ENCODE data around the gene KIF5A. TPM values are rescaled to one million over a fixed set of nuclear protein-coding genes. Genes with fewer than 3 reads are reported as not detected.
"Not testable (repeated sequence)": the region's sequence is repeated elsewhere in the genome, so short reads cannot be mapped to it uniquely, and the experiment has no call there.

Gene KIF5A
- total RNA-seq, 1 experiment from 2014 or later = 0.40 TPM

- DNase-seq (ENCODE audit: low read depth, low spot score) = no peak
- in situ Hi-C loops (cut with HindIII; ENCODE audit: low pct_unique_long_range_greater_than_20kb, low sequenced_read_pairs) = no loop called here
Measured at GRCh38 chr12:57548013-57548315, 1.9 kb upstream of the KIF5A start.

- in situ Hi-C loops (cut with HindIII; ENCODE audit: low pct_unique_long_range_greater_than_20kb, low sequenced_read_pairs) = no loop called here
- no peak for DNase-seq (ENCODE audit: low read depth, low spot score)
Measured at GRCh38 chr12:57548488-57548887, 1.4 kb upstream of the KIF5A start.

- in situ Hi-C loops (cut with HindIII; ENCODE audit: low pct_unique_long_range_greater_than_20kb, low sequenced_read_pairs) = no loop called here
- no peak for DNase-seq (ENCODE audit: low read depth, low spot score)
Measured at GRCh38 chr12:57549203-57549908, 488 bp upstream of the KIF5A start.

GRCh38 chr12:57550641-57551549, 1.1 kb downstream of the KIF5A start:
- no peak for DNase-seq (ENCODE audit: low read depth, low spot score)

GRCh38 chr12:57551637-57552305, 1.9 kb downstream of the KIF5A start:
- no peak for DNase-seq (ENCODE audit: low read depth, low spot score)
- in situ Hi-C loops (cut with HindIII; ENCODE audit: low pct_unique_long_range_greater_than_20kb, low sequenced_read_pairs) = no loop called here

More at GRCh38 chr12:57550641-57551549, 1.1 kb downstream of the KIF5A start:
- in situ Hi-C loops (cut with HindIII; ENCODE audit: low pct_unique_long_range_greater_than_20kb, low sequenced_read_pairs) = no loop called here

- in situ Hi-C loops (cut with HindIII; ENCODE audit: low pct_unique_long_range_greater_than_20kb, low sequenced_read_pairs) = no loop called here
- DNase-seq (ENCODE audit: low read depth, low spot score) = no peak
Measured at GRCh38 chr12:57552306-57552651, 2.4 kb downstream of the KIF5A start.

GRCh38 chr12:57552835-57553313, 3.0 kb downstream of the KIF5A start:
- DNase-seq (ENCODE audit: low read depth, low spot score) = no peak
- in situ Hi-C loops (cut with HindIII; ENCODE audit: low pct_unique_long_range_greater_than_20kb, low sequenced_read_pairs) = no loop called here

- in situ Hi-C loops (cut with HindIII; ENCODE audit: low pct_unique_long_range_greater_than_20kb, low sequenced_read_pairs) = no loop called here
Measured at GRCh38 chr12:57553343-57554202, 3.7 kb downstream of the KIF5A start.

GRCh38 chr12:57554453-57554852, 4.6 kb downstream of the KIF5A start:
- no peak for DNase-seq (ENCODE audit: low read depth, low spot score)
- in situ Hi-C loops (cut with HindIII; ENCODE audit: low pct_unique_long_range_greater_than_20kb, low sequenced_read_pairs) = no loop called here

More at GRCh38 chr12:57553343-57554202, 3.7 kb downstream of the KIF5A start:
- no peak for DNase-seq (ENCODE audit: low read depth, low spot score)

- no peak for DNase-seq (ENCODE audit: low read depth, low spot score)
- in situ Hi-C loops (cut with HindIII; ENCODE audit: low pct_unique_long_range_greater_than_20kb, low sequenced_read_pairs) = no loop called here
Measured at GRCh38 chr12:57554897-57555296, 5.1 kb downstream of the KIF5A start.

GRCh38 chr12:57558864-57559263, 9.0 kb downstream of the KIF5A start:
- in situ Hi-C loops (cut with HindIII; ENCODE audit: low pct_unique_long_range_greater_than_20kb, low sequenced_read_pairs) = no loop called here
- no peak for DNase-seq (ENCODE audit: low read depth, low spot score)

- no peak for DNase-seq (ENCODE audit: low read depth, low spot score)
Measured at GRCh38 chr12:57560516-57560915, 10.7 kb downstream of the KIF5A start.

GRCh38 chr12:57561117-57561516, 11.3 kb downstream of the KIF5A start:
- DNase-seq (ENCODE audit: low read depth, low spot score); in situ Hi-C loops (cut with HindIII; ENCODE audit: low pct_unique_long_range_greater_than_20kb, low sequenced_read_pairs): not testable (repeated sequence)

More at GRCh38 chr12:57560516-57560915, 10.7 kb downstream of the KIF5A start:
- in situ Hi-C loops (cut with HindIII; ENCODE audit: low pct_unique_long_range_greater_than_20kb, low sequenced_read_pairs) = no loop called here

- no peak for DNase-seq (ENCODE audit: low read depth, low spot score)
- in situ Hi-C loops (cut with HindIII; ENCODE audit: low pct_unique_long_range_greater_than_20kb, low sequenced_read_pairs) = no loop called here
Measured at GRCh38 chr12:57563358-57563757, 13.5 kb downstream of the KIF5A start.

- in situ Hi-C loops (cut with HindIII; ENCODE audit: low pct_unique_long_range_greater_than_20kb, low sequenced_read_pairs) = no loop called here
- DNase-seq (ENCODE audit: low read depth, low spot score) = no peak
Measured at GRCh38 chr12:57564178-57564740, 14.4 kb downstream of the KIF5A start.

- in situ Hi-C loops (cut with HindIII; ENCODE audit: low pct_unique_long_range_greater_than_20kb, low sequenced_read_pairs) = no loop called here
- DNase-seq (ENCODE audit: low read depth, low spot score) = no peak
Measured at GRCh38 chr12:57568838-57569237, 19.0 kb downstream of the KIF5A start.

- in situ Hi-C loops (cut with HindIII; ENCODE audit: low pct_unique_long_range_greater_than_20kb, low sequenced_read_pairs) = no loop called here
- no peak for DNase-seq (ENCODE audit: low read depth, low spot score)
Measured at GRCh38 chr12:57569858-57570257, 20.0 kb downstream of the KIF5A start.
